Stimulated activated naive B cell treated with anti-CD40 and anti-IgM and Interleukin-4, amounts not matched to agents 10 μg/mL and 1 μg/mL and 100 μg/mL, for 72 hours (primary cell): ENCODE results near the gene C2orf76.
A peak's percentile ranks its signal among the peaks of the same experiment; 100 is the strongest.

ENCODE experiments used
- ATAC-seq, 2 donors: fragments of 150-1000 bp; cut with Tn5 transposase; replicated peaks; 2 replicates each; pipeline ENCODE4 v1.10.0; 2021; ENCODE audit warnings: moderate library complexity in 1 of 2
- DNase-seq: peaks from one replicate; pipeline ENCODE4 v3.0.0; 2021
- H3K27ac Mint-ChIP-seq: one replicate; pipeline ENCODE4 v1.8.0; 2022; ENCODE audit warnings: mild to moderate bottlenecking, mixed read lengths
- H3K27me3 Mint-ChIP-seq, 2 donors: one replicate each; pipeline ENCODE4 v1.8.0; 2022; ENCODE audit warnings: mixed read lengths in 2 of 2
- H3K36me3 Mint-ChIP-seq, 2 donors: one replicate each; pipeline ENCODE4 v1.8.0; 2022; ENCODE audit warnings: mixed read lengths in 2 of 2, mild to moderate bottlenecking in 1 of 2
- H3K4me1 Mint-ChIP-seq, 2 donors: one replicate each; pipeline ENCODE4 v1.8.0; 2022; ENCODE audit warnings: mixed read lengths in 2 of 2, mild to moderate bottlenecking in 1 of 2
- H3K4me3 Mint-ChIP-seq, 2 donors: one replicate each; pipeline ENCODE4 v1.8.0; 2022; ENCODE audit warnings: mild to moderate bottlenecking in 2 of 2, mixed read lengths in 2 of 2, moderate library complexity in 1 of 2
- H3K9me3 Mint-ChIP-seq, 2 donors: one replicate each; pipeline ENCODE4 v1.8.0; 2022; ENCODE audit warnings: mixed read lengths in 2 of 2, mild to moderate bottlenecking in 1 of 2

C2orf76 gene

DNA sequence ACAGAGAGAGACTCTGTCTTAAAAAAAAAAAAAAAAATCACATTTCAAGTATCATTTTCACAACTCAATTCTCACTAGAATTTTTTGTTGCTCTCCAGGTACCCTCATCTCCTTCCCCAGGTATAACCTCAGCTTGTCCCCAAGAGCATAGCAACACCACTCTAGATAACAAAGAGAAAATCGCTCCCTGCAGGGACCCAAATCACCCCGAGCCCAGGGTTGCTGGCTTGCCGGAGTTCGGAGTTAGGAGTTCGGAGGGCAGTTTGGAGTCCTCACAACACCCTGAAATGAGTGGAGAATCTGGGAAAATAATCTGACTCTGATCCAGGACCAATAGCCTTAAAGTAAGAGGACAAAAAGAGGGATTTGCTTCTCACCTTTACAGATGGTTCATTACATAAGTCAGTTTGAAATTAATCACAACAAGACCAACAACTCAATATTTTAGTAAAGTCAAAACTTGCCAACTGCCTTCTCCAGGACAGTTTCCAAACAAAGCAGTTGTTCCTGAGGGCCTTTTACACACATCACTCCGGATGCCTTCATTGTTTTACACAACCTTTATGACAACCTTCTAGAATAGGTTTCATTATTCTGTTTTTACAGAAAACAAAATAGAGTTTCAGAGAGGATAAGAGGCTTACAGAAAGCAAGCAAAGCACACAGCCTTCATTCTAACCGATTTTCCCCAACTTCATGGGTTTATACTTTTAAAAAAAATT is 59.1 kb downstream of the C2orf76 start:
- H3K27me3 Mint-ChIP-seq, result no peaks in the 10 kb centered on the region
- no peak overlapping the region for H3K27ac Mint-ChIP-seq
- no peak overlapping the region for H3K4me3 Mint-ChIP-seq
- DNase-seq (no peak), ATAC-seq (no peak)
- peaks cover 1 to 6% of the 10 kb centered on the region in 2 donors for H3K4me1 Mint-ChIP-seq
- no peaks in the 10 kb centered on the region for H3K9me3 Mint-ChIP-seq
- peaks cover 1 to 20% of the 10 kb centered on the region in 2 donors for H3K36me3 Mint-ChIP-seq

DNA sequence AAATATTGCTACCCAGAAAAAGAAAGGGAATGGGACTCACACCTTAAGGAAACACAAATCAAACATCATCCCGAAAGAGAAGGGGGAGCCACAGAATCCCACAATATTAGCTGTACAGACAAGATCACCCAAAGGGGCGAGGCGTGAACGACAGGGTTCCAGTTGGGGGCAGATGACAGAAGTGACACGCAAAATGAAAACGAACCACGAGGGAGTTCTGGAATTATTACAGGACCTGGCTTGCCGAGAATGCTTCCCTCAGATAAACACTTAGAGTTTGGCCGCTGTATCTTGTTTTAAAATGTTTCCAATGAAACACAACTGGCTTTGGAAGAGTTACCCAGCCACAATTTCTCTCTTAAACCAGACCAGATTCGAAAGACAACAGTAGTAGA is 60.4 kb downstream of the C2orf76 start:
- no peak for ATAC-seq
- no peaks in the 10 kb centered on the region for H3K9me3 Mint-ChIP-seq
- no peak overlapping the region for H3K27ac Mint-ChIP-seq
- H3K27me3 Mint-ChIP-seq, result no peaks in the 10 kb centered on the region
- no peak for DNase-seq
- H3K36me3 Mint-ChIP-seq, result peaks cover 1 to 11% of the 10 kb centered on the region in 2 donors
- no peak overlapping the region for H3K4me3 Mint-ChIP-seq
- peaks cover 0 to 3% of the 10 kb centered on the region in 2 donors for H3K4me1 Mint-ChIP-seq

- DNase-seq (no peak), ATAC-seq (no peak)
- Mint-ChIP-seq H3K27ac (no peak overlapping the region), H3K9me3 (no peaks in the 10 kb centered on the region), H3K4me3 (no peak overlapping the region), H3K36me3 (peaks cover 0 to 11% of the 10 kb centered on the region in 2 donors), H3K27me3 (no peaks in the 10 kb centered on the region), H3K4me1 (no peaks in the 10 kb centered on the region)
Observed at GRCh38 chr2:119305497-119306195, 61.0 kb downstream of the C2orf76 start.

DNA sequence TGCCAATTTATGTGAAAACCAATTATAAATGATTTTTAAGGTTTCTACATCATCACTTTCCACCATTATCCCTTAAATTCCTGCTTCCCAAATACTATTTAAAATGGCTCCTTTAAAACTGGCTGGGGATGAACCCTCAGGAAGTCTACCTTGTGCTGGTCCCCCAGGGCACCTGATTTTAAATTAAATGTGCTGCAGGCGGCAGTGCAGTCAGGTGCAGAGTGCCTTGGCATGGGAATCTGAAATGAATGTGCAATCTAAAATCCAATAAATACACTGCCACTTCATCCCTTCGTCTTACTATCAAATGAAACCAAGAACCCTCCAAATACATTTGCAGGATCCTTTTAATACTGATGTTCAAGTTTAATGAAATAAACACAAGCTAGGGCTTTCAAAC is 61.8 kb downstream of the C2orf76 start:
- H3K27me3 Mint-ChIP-seq, result no peaks in the 10 kb centered on the region
- H3K36me3 Mint-ChIP-seq, result peaks cover 0 to 17% of the 10 kb centered on the region in 2 donors
- no peaks in the 10 kb centered on the region for H3K9me3 Mint-ChIP-seq
- DNase-seq (no peak), ATAC-seq (no peak)
- no peak overlapping the region for H3K27ac Mint-ChIP-seq
- H3K4me3 Mint-ChIP-seq, result no peak overlapping the region
- no peaks in the 10 kb centered on the region for H3K4me1 Mint-ChIP-seq

- no peaks in the 10 kb centered on the region for H3K9me3 Mint-ChIP-seq
- ATAC-seq (no peak), DNase-seq (no peak)
- no peak overlapping the region for H3K4me3 Mint-ChIP-seq
- no peaks in the 10 kb centered on the region for H3K4me1 Mint-ChIP-seq
- no peak overlapping the region for H3K27ac Mint-ChIP-seq
- peaks cover 0 to 14% of the 10 kb centered on the region in 2 donors for H3K36me3 Mint-ChIP-seq
- no peaks in the 10 kb centered on the region for H3K27me3 Mint-ChIP-seq
Observed at GRCh38 chr2:119301413-119301812, 65.2 kb downstream of the C2orf76 start.

GRCh38 chr2:119295688-119296375 is 70.8 kb downstream of the C2orf76 start:
- Mint-ChIP-seq H3K4me3 (no peak overlapping the region), H3K27me3 (no peaks in the 10 kb centered on the region), H3K9me3 (no peaks in the 10 kb centered on the region), H3K4me1 (peaks cover 3 to 4% of the 10 kb centered on the region in 2 donors), H3K27ac (no peak overlapping the region), H3K36me3 (peaks cover 0 to 6% of the 10 kb centered on the region in 2 donors)
- no peak for DNase-seq
- ATAC-seq, result no peak

DNA sequence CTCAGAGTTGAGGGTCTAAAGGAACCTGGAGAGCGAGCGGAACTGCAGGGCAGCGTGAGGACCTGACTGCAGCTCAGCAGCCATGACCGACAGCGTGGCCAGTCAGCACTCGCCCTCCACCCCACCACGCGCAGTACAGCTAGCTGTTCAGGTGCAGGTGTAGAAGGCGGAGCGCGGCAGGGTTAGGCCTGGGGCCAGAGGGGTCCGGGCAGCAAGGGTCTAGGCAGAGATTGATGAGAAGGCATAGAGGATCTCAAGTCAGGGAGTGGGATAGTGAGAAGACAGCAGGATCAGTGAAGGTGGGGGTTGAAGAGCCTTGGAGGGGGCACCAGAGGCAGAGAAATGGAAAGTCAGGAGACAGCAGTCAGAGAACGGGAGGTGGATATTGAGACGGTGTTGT is 72.0 kb downstream of the C2orf76 start:
- no peak overlapping the region for H3K27ac Mint-ChIP-seq
- no peak for ATAC-seq

GRCh38 chr2:119293900-119294299 is 72.7 kb downstream of the C2orf76 start:
- H3K27me3 Mint-ChIP-seq, result no peaks in the 10 kb centered on the region
- ATAC-seq (no peak), DNase-seq (no peak)
- no peak overlapping the region for H3K27ac Mint-ChIP-seq
- no peaks in the 10 kb centered on the region for H3K9me3 Mint-ChIP-seq
- H3K36me3 Mint-ChIP-seq, result no peaks in the 10 kb centered on the region
- H3K4me3 Mint-ChIP-seq, result no peak overlapping the region
- H3K4me1 Mint-ChIP-seq, result peaks cover 3 to 5% of the 10 kb centered on the region in 2 donors

More for the DNA sequence above, 72.0 kb downstream of the C2orf76 start:
- no peak for DNase-seq
- Mint-ChIP-seq H3K9me3 (no peaks in the 10 kb centered on the region), H3K27me3 (no peaks in the 10 kb centered on the region), H3K36me3 (no peaks in the 10 kb centered on the region), H3K4me1 (peaks cover 3 to 5% of the 10 kb centered on the region in 2 donors), H3K4me3 (no peak overlapping the region)

GRCh38 chr2:119293254-119293653 is 73.4 kb downstream of the C2orf76 start:
- DNase-seq (no peak), ATAC-seq (no peak)
- no peaks in the 10 kb centered on the region for H3K27me3 Mint-ChIP-seq
- no peak overlapping the region for H3K27ac Mint-ChIP-seq
- H3K9me3 Mint-ChIP-seq, result no peaks in the 10 kb centered on the region
- no peaks in the 10 kb centered on the region for H3K36me3 Mint-ChIP-seq
- peaks cover 3 to 5% of the 10 kb centered on the region in 2 donors for H3K4me1 Mint-ChIP-seq
- H3K4me3 Mint-ChIP-seq, result no peak overlapping the region

DNA sequence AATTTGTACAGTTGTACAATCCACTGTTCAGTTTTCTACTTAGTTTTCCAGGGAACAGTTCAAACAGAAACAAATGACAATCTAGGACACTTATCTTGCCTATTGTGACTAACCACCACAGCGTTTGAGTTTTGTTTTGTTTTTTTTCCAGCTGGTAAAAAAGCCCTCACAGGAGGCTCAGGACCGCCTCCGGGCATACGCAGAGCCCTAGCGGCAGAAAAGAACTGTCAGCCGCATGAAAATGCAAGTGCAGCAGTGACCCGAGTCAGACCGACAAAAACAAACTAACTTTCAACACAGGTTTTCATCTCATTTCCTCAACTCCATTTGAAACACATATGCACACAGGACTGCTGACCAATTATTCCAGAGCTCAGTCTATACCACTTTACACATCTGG is 74.4 kb downstream of the C2orf76 start:
- ATAC-seq (no peak), DNase-seq (no peak)
- H3K4me3 Mint-ChIP-seq, result no peak overlapping the region
- H3K27ac Mint-ChIP-seq, result no peak overlapping the region
- H3K9me3 Mint-ChIP-seq, result no peaks in the 10 kb centered on the region
- no peaks in the 10 kb centered on the region for H3K36me3 Mint-ChIP-seq
- no peaks in the 10 kb centered on the region for H3K27me3 Mint-ChIP-seq
- H3K4me1 Mint-ChIP-seq, result peaks cover 3 to 5% of the 10 kb centered on the region in 2 donors

- DNase-seq, result no peak
- Mint-ChIP-seq H3K4me1 (peaks cover 3 to 5% of the 10 kb centered on the region in 2 donors), H3K4me3 (no peak overlapping the region)
Observed at GRCh38 chr2:119291588-119292167, 75.0 kb downstream of the C2orf76 start.

DNA sequence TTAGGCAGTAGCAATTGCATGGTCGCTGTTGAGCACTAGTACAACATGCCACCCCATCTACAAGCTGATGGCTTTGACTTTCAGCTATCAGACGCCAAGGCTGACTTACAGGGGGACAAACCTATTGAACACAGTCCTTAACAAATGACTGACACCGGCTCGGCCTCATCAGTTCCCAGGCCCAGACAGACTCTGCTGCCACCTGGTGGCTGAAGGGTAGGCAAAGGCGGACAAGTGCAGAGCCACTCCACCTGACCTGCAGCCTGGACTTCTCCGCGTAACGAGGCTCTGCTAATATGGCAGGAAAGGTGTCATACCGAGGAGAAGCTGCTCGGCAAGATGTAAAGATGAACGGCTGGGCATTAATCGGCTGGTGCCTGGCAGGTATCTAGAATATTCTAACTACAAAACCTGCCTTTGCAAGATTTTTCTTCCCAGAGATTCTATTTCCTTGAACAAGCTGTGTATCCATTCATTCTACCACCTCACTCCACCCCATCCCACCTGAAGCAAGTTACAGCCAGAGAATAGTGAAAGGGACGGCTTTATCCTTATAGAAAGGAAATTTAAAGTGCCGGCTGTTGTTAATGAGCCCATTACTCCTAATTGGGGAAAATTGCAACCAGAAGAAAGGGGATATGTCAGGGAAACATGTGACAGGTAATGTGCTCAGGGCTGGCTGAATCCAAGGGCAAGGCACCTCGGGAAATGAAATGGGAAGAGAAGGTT is 75.6 kb downstream of the C2orf76 start:
- ATAC-seq, result peak; percentile 96 to 99
- Mint-ChIP-seq H3K27ac (no peak overlapping the region), H3K9me3 (no peaks in the 10 kb centered on the region), H3K36me3 (peaks cover 5 to 6% of the 10 kb centered on the region in 2 donors), H3K4me3 (no peak overlapping the region), H3K4me1 (peaks cover 3 to 5% of the 10 kb centered on the region in 2 donors), H3K27me3 (no peaks in the 10 kb centered on the region)
- DNase-seq, result peak; percentile 42

More at GRCh38 chr2:119291588-119292167, 75.0 kb downstream of the C2orf76 start:
- no peaks in the 10 kb centered on the region for H3K9me3 Mint-ChIP-seq
- no peak for ATAC-seq
- H3K36me3 Mint-ChIP-seq, result no peaks in the 10 kb centered on the region
- H3K27me3 Mint-ChIP-seq, result no peaks in the 10 kb centered on the region
- no peak overlapping the region for H3K27ac Mint-ChIP-seq

- DNase-seq, result no peak
- Mint-ChIP-seq H3K27me3 (no peaks in the 10 kb centered on the region), H3K9me3 (no peaks in the 10 kb centered on the region), H3K4me3 (no peak overlapping the region), H3K4me1 (peaks cover 3 to 5% of the 10 kb centered on the region in 2 donors), H3K36me3 (peaks cover 5 to 6% of the 10 kb centered on the region in 2 donors), H3K27ac (no peak overlapping the region)
- ATAC-seq, result no peak
Observed at GRCh38 chr2:119289642-119290041, 77.0 kb downstream of the C2orf76 start.

DNA sequence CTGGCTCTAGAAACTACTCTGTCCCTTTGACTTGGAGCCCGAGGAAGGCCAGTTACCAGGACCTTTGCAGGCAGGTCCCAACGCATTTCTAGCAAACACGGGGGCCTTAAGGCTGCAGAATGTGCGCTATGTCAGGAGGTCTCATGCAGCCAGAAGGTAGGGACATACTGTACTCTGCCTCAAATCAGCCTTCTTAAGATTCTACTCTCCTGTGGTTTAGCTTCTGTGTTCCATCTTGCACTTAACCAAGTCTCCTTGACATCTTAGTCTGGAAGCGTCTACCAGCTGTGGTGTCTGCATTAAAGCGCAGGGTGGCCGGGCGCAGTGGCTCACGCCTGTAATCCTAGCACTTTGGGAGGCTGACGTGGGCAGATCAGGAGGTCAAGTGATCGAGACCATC is 77.5 kb downstream of the C2orf76 start:
- H3K9me3 Mint-ChIP-seq, result no peaks in the 10 kb centered on the region
- H3K27ac Mint-ChIP-seq, result no peak overlapping the region
- no peak overlapping the region for H3K4me3 Mint-ChIP-seq
- no peak for ATAC-seq
- H3K27me3 Mint-ChIP-seq, result no peaks in the 10 kb centered on the region
- H3K36me3 Mint-ChIP-seq, result peaks cover 6 to 7% of the 10 kb centered on the region in 2 donors
- DNase-seq, result no peak
- peaks cover 3 to 5% of the 10 kb centered on the region in 2 donors for H3K4me1 Mint-ChIP-seq
